GM23338 (cell line): ENCODE measurements around the gene PTPRN2. TPM values are rescaled to one million over a fixed set of nuclear protein-coding genes. Genes with fewer than 3 reads are reported as not detected.

Experiments used
- ATAC-seq: fragments of 200-7000 bp; cut with Tn5 transposase; 3 replicates; pipeline ENCODE4 v1.9.1; 2020
- DNase-seq: peaks from one replicate; pipeline ENCODE4 v3.0.0-alpha.2; 2015; ENCODE audit warnings: low spot score
- H2AFZ ChIP-seq: fragments of 200-600 bp; sonication (generic); 2 replicates; pipeline ENCODE4 v1.8.0; 2016; ENCODE audit warnings: antibody characterized with exemption, mild to moderate bottlenecking, moderate library complexity
- H3F3A ChIP-seq: fragments of 200-600 bp; sonication (generic); replicated peaks from 2 replicates; pipeline ENCODE4 v1.8.0; 2017; ENCODE audit warnings: antibody characterized with exemption, mixed run types, low read depth
- H3K27ac ChIP-seq: fragments of 200-600 bp; sonication (generic); 2 replicates; pipeline ENCODE4 v1.6.1; 2016; ENCODE audit warnings: low read depth
- H3K27me3 ChIP-seq: fragments of 200-600 bp; sonication (generic); 2 replicates; pipeline ENCODE4 v1.8.0; 2016; ENCODE audit warnings: mild to moderate bottlenecking, mixed run types, moderate library complexity; ENCODE audit not compliant: insufficient read depth
- H3K36me3 ChIP-seq: fragments of 200-600 bp; sonication (generic); 2 replicates; pipeline ENCODE4 v1.8.0; 2016; ENCODE audit warnings: mild to moderate bottlenecking; ENCODE audit not compliant: insufficient read depth
- H3K4me1 ChIP-seq: fragments of 200-600 bp; sonication (generic); 2 replicates; pipeline ENCODE4 v1.8.0; 2016; ENCODE audit warnings: mild to moderate bottlenecking, moderate library complexity; ENCODE audit not compliant: insufficient read depth
- H3K4me2 ChIP-seq: fragments of 200-600 bp; sonication (generic); 2 replicates; pipeline ENCODE4 v1.7.1; 2017; ENCODE audit warnings: mixed run types
- H3K4me3 ChIP-seq: fragments of 200-600 bp; sonication (generic); 2 replicates; pipeline ENCODE4 v1.6.1; 2016; ENCODE audit warnings: mixed run types
- H3K79me2 ChIP-seq: fragments of 200-600 bp; sonication (generic); replicated peaks from 2 replicates; pipeline ENCODE4 v1.8.0; 2017; ENCODE audit warnings: mild to moderate bottlenecking; ENCODE audit not compliant: insufficient read depth
- H3K9me2 ChIP-seq: fragments of 200-600 bp; sonication (generic); 2 replicates; pipeline ENCODE4 v1.8.0; 2017; ENCODE audit not compliant: insufficient read depth
- H4K20me1 ChIP-seq: fragments of 200-600 bp; sonication (generic); replicated peaks from 2 replicates; pipeline ENCODE4 v1.8.0; 2017; ENCODE audit warnings: mild to moderate bottlenecking; ENCODE audit not compliant: insufficient read depth
- H3K27ac Mint-ChIP-seq: 2 replicates; pipeline ENCODE4 v1.8.0; 2020; ENCODE audit warnings: inconsistent platforms, mild to moderate bottlenecking, moderate library complexity, mixed read lengths
- H3K27me3 Mint-ChIP-seq: 3 replicates; pipeline ENCODE4 v1.8.0; 2022; ENCODE audit warnings: low read depth, mild to moderate bottlenecking, moderate library complexity, mixed read lengths, inconsistent platforms; ENCODE audit not compliant: insufficient read depth, poor library complexity
- H3K36me3 Mint-ChIP-seq: 3 replicates; pipeline ENCODE4 v1.8.0; 2021; ENCODE audit warnings: low read depth, mild to moderate bottlenecking, inconsistent platforms, moderate library complexity, mixed read lengths
- H3K4me1 Mint-ChIP-seq: 3 replicates; pipeline ENCODE4 v1.8.0; 2020; ENCODE audit warnings: mild to moderate bottlenecking, inconsistent platforms, mixed read lengths
- H3K4me3 Mint-ChIP-seq: 3 replicates; pipeline ENCODE4 v1.8.0; 2021; ENCODE audit warnings: moderate library complexity, mild to moderate bottlenecking, inconsistent platforms, mixed read lengths
- H3K9me3 Mint-ChIP-seq: 3 replicates; pipeline ENCODE4 v1.8.0; 2020; ENCODE audit warnings: moderate library complexity, mild to moderate bottlenecking, inconsistent platforms, mixed read lengths
- CREB1 ChIP-seq: fragments of 250-450 bp; sonication (Bioruptor Pico); IDR thresholded peaks from 2 replicates; pipeline ENCODE4 v1.5.0; 2020; ENCODE audit warnings: low read depth, mild to moderate bottlenecking, moderate library complexity
- CTCF ChIP-seq, 2 experiments: fragments of 200-600 bp in 1 of 2; sonication (generic) in 1 of 2; conservative IDR thresholded peaks; 2 replicates each; pipeline versions ENCODE4 v1.5.1 to v1.6.1; 2016 to 2017; ENCODE audit warnings: antibody characterized with exemption in 2 of 2, low read depth in 2 of 2, mild to moderate bottlenecking in 2 of 2, moderate library complexity in 1 of 2
- ETS1 ChIP-seq: IDR thresholded peaks from 2 replicates; pipeline ENCODE4 v1.6.1; 2016; ENCODE audit warnings: antibody characterized with exemption
- EZH2 ChIP-seq: fragments of 200-600 bp; sonication (generic); IDR thresholded peaks from one replicate; pipeline ENCODE4 v1.8.0; 2017; ENCODE audit warnings: antibody characterized with exemption, mild to moderate bottlenecking, low read depth; ENCODE audit not compliant: unreplicated experiment
- EZH2phosphoT487 ChIP-seq: fragments of 200-600 bp; sonication (generic); IDR thresholded peaks from one replicate; pipeline ENCODE4 v1.8.1; 2018; ENCODE audit warnings: antibody characterized with exemption; ENCODE audit not compliant: unreplicated experiment
- JUNB ChIP-seq: IDR thresholded peaks from one replicate; pipeline ENCODE4 v1.6.1; 2016; ENCODE audit warnings: antibody characterized with exemption; ENCODE audit not compliant: unreplicated experiment
- NANOG ChIP-seq: IDR thresholded peaks from 2 replicates; pipeline ENCODE4 v1.6.1; 2016; ENCODE audit warnings: antibody characterized with exemption, borderline replicate concordance
- POLR2AphosphoS5 ChIP-seq: IDR thresholded peaks from 2 replicates; pipeline ENCODE4 v1.6.1; 2016; ENCODE audit warnings: antibody characterized with exemption, low read depth
- REST ChIP-seq: IDR thresholded peaks from one replicate; pipeline ENCODE4 v1.6.1; 2018; ENCODE audit warnings: antibody characterized with exemption; ENCODE audit not compliant: unreplicated experiment
- STAT1 ChIP-seq: IDR thresholded peaks from one replicate; pipeline ENCODE4 v1.6.1; 2016; ENCODE audit warnings: antibody characterized with exemption; ENCODE audit not compliant: unreplicated experiment
- ZNF114 ChIP-seq: fragments of 250-450 bp; sonication (Bioruptor Pico); IDR thresholded peaks from 2 replicates; pipeline ENCODE4 v1.5.0; 2020; ENCODE audit warnings: mild to moderate bottlenecking, moderate library complexity
- ZNF331 ChIP-seq: fragments of 250-450 bp; sonication (Bioruptor Pico); IDR thresholded peaks from 2 replicates; pipeline ENCODE4 v1.5.0; 2020; ENCODE audit warnings: low read depth, mild to moderate bottlenecking, moderate library complexity
- ZNF462 ChIP-seq: fragments of 250-450 bp; sonication (Bioruptor Pico); IDR thresholded peaks from 2 replicates; pipeline ENCODE4 v1.5.0; 2020; ENCODE audit warnings: mild to moderate bottlenecking, moderate library complexity
- polyA plus RNA-seq: library from polyadenylated mRNA; unstranded; fragments of >200 nt; fragmentation: Nextera tagmentation; extraction: Ambion mirVana; gene quantifications from 2 replicates; pipeline ENCODE4 v1.2.1, GENCODE V29; 2016
- total RNA-seq: library from RNA; depleted of rRNA; stranded (reverse); fragments of >200 nt; shearing (Covaris generic); gene quantifications from 2 replicates; pipeline ENCODE4 v1.2.3, GENCODE V29; 2014

PTPRN2 gene
- total and polyA plus RNA-seq, 2 experiments from 2014 or later = 0.87 to 4.0 TPM

- H3K4me3 Mint-ChIP-seq = no peak overlapping the region
- H3F3A ChIP-seq = no peaks in the 10 kb centered on the region
- no peak overlapping the region for H3K27ac ChIP-seq
- ATAC-seq = no peak
- no peak overlapping the region for H3K4me3 ChIP-seq
- H3K36me3 Mint-ChIP-seq = peaks cover 44% of the 10 kb centered on the region
- no peaks in the 10 kb centered on the region for H3K9me2 ChIP-seq
- no peak for DNase-seq
- H3K9me3 Mint-ChIP-seq = peaks cover 100% of the 10 kb centered on the region
- no peaks in the 10 kb centered on the region for H4K20me1 ChIP-seq
- no peaks in the 10 kb centered on the region for H3K27me3 ChIP-seq
- no peak for TF ChIP-seq ZNF114 (CRISPR knock-in tag)
- no peak for TF ChIP-seq JUNB
- no peak for TF ChIP-seq CTCF (conservative IDR thresholded peaks at IDR 0.05; ENCODE audit: low read depth in 2 of 2)
- no peak for TF ChIP-seq POLR2AphosphoS5
- no peak for TF ChIP-seq STAT1
- no peak for TF ChIP-seq REST
- no peak for TF ChIP-seq EZH2phosphoT487
- TF ChIP-seq EZH2 = no peak
- no peak for TF ChIP-seq NANOG
- TF ChIP-seq ZNF331 (CRISPR knock-in tag) = no peak
- no peak for TF ChIP-seq ETS1
- no peak for TF ChIP-seq CREB1 (CRISPR knock-in tag)
- TF ChIP-seq ZNF462 (CRISPR knock-in tag) = no peak
- no peaks in the 10 kb centered on the region for H3K79me2 ChIP-seq
- peaks cover 6% of the 10 kb centered on the region; the same call in 1 of the 2 replicates for H3K36me3 ChIP-seq
- peaks cover 4% of the 10 kb centered on the region for H3K27me3 Mint-ChIP-seq
- no peak overlapping the region for H2AFZ ChIP-seq
- H3K27ac Mint-ChIP-seq = no peak overlapping the region
- H3K4me1 Mint-ChIP-seq = no peaks in the 10 kb centered on the region
- no peak overlapping the region for H3K4me2 ChIP-seq
- no peaks in the 10 kb centered on the region for H3K4me1 ChIP-seq
Observed at GRCh38 chr7:158285383-158285770, 302.2 kb downstream of the PTPRN2 start.
